HG03521 (cell line): ENCODE data around the gene CRHR1.
"Not testable (repeated sequence)": the region's sequence is repeated elsewhere in the genome, so short reads cannot be mapped to it uniquely, and the experiment has no call there.

Source experiments
- ATAC-seq: cut with Tn5 transposase; IDR thresholded peaks from one replicate; pipeline ENCODE4 v1.9.1; 2021; ENCODE audit warnings: mild to moderate bottlenecking, moderate library complexity; ENCODE audit not compliant: unreplicated experiment

Gene CRHR1

GRCh38 chr17:45784293-45784740 lies at the start of gene CRHR1:
Gene CRHR1, plus strand, starts transcription at chr17:45784320. Its CDS starts 225 bp downstream, at chr17:45784545.
- ATAC-seq, result no peak

GRCh38 chr17:45734598-45734997 lies 49.5 kb upstream of the CRHR1 start:
- no peak for ATAC-seq

- no peak for ATAC-seq
These were observed 48.6 kb upstream of the CRHR1 start for GRCh38 chr17:45735488-45735887.

- ATAC-seq, result no peak
These were observed 44.3 kb upstream of the CRHR1 start for GRCh38 chr17:45739786-45740185.

GRCh38 chr17:45740553-45741330 lies 43.4 kb upstream of the CRHR1 start:
- no peak for ATAC-seq

- ATAC-seq, result no peak
These were observed 41.9 kb upstream of the CRHR1 start for GRCh38 chr17:45742251-45742650.

- ATAC-seq, result no peak
These were observed 40.3 kb upstream of the CRHR1 start for GRCh38 chr17:45743626-45744326.

GRCh38 chr17:45744826-45745225 lies 39.3 kb upstream of the CRHR1 start:
- ATAC-seq, result not testable (repeated sequence)

- no peak for ATAC-seq
These were observed 38.3 kb upstream of the CRHR1 start for GRCh38 chr17:45745601-45746494.

GRCh38 chr17:45747911-45748310 lies 36.2 kb upstream of the CRHR1 start:
- ATAC-seq, result no peak

- ATAC-seq, result no peak
These were observed 35.3 kb upstream of the CRHR1 start for GRCh38 chr17:45748731-45749310.

GRCh38 chr17:45749831-45750335 lies 34.2 kb upstream of the CRHR1 start:
- no peak for ATAC-seq

GRCh38 chr17:45750779-45751440 lies 33.2 kb upstream of the CRHR1 start:
- ATAC-seq, result no peak

GRCh38 chr17:45751466-45751865 lies 32.7 kb upstream of the CRHR1 start:
- no peak for ATAC-seq

- no peak for ATAC-seq
These were observed 31.9 kb upstream of the CRHR1 start for GRCh38 chr17:45752246-45752645.

- ATAC-seq, result no peak
These were observed 30.4 kb upstream of the CRHR1 start for GRCh38 chr17:45753645-45754225.

- ATAC-seq, result no peak
These were observed 29.1 kb upstream of the CRHR1 start for GRCh38 chr17:45755050-45755449.

GRCh38 chr17:45756266-45756991 lies 27.7 kb upstream of the CRHR1 start:
- ATAC-seq, result no peak
